Activated T-helper 9 cell treated with anti-CD3 and anti-CD28 coated beads, Interleukin-2, amount 50 U/mL, for 16 hours (primary cell): ENCODE results near the gene TRIM47.

Source experiments
- DNase-seq: peaks from one replicate; pipeline ENCODE4 v3.0.0-alpha.2; 2020; ENCODE audit warnings: low read depth

Gene TRIM47

GRCh38 chr17:75831032-75831571 is 47.3 kb downstream of the TRIM47 start:
- no peak for DNase-seq

- DNase-seq: no peak
These were observed 48.0 kb downstream of the TRIM47 start for GRCh38 chr17:75830164-75831031.

GRCh38 chr17:75829747-75830146 is 48.6 kb downstream of the TRIM47 start:
- DNase-seq: no peak

GRCh38 chr17:75828741-75829140 is 49.6 kb downstream of the TRIM47 start:
- DNase-seq: no peak

- DNase-seq: no peak
These were observed 50.3 kb downstream of the TRIM47 start for GRCh38 chr17:75828076-75828400.

- DNase-seq: peak; percentile 56
These were observed 50.9 kb downstream of the TRIM47 start for GRCh38 chr17:75827308-75828075.

GRCh38 chr17:75826561-75827307 is 51.6 kb downstream of the TRIM47 start:
- no peak for DNase-seq

- no peak for DNase-seq
These were observed 52.5 kb downstream of the TRIM47 start for GRCh38 chr17:75825748-75826370.

- DNase-seq: no peak
These were observed 53.2 kb downstream of the TRIM47 start for GRCh38 chr17:75825149-75825552.

- no peak for DNase-seq
These were observed 53.7 kb downstream of the TRIM47 start for GRCh38 chr17:75824666-75825065.
